LNCAP (cell line): Measurements from ENCODE around the gene SLC6A12.

Source experiments
- CTCF ChIP-seq: fragments of 450-650 bp; IDR thresholded peaks from 2 replicates; pipeline ENCODE4 v1.5.1; 2017; ENCODE audit warnings: mild to moderate bottlenecking

Gene SLC6A12

GRCh38 chr12:191541-191940 is 22.4 kb downstream of the SLC6A12 start:
- no peak for TF ChIP-seq CTCF

DNA sequence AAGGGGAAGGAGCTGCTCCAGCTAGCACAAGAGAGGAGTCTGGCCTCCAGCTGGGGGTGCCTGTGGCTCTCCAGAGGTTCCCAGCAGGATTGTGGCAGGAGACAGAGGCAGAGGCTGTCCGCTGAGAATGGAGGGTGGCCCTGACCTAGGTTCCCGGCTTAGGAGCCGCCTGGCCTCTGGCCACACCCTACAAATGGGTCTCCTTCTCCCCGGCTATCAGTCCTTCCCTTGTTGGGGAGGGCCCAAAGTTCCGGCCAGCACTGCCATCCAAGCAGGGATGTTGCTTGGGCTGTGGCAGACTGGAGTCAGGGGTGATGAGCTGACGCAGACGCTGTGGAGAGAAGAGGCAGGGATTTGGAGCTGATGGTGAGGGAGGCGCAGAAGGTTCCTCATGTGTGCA is 23.1 kb downstream of the SLC6A12 start:
- no peak for TF ChIP-seq CTCF

- TF ChIP-seq CTCF = no peak
Measured at GRCh38 chr12:189622-189962, 24.4 kb downstream of the SLC6A12 start.

GRCh38 chr12:188910-189621 is 24.9 kb downstream of the SLC6A12 start:
- peak; percentile 76 for TF ChIP-seq CTCF

DNA sequence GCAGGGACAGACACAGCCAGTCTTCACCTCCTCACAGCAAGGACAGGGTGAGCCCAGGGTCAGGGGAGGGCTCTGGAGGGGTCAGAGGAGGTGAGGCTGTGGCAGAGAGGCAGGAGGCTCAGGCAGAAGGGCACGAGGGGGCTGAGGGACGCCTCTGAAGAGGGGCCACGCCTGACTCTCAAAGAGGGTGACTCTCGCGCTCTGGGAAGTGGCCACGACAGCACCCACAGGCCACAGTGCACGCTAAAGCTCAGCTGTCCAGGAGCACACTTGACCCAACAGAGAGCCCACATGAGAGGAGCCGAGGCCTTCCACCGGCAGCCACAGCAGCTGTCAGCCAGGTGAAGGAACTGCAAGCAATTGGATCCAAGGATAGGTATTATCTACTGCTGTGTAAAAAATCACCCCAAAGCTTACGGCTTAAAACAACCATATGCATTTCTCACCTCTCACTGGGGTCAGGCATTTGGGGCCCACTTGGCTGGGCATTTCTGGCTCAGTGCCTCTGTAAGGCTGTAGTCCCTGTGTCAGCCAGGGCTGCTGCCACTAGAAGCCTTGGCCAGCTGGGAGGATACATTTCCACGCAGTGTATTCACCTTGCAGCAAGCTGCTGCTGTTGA is 27.8 kb downstream of the SLC6A12 start:
- TF ChIP-seq CTCF = no peak

GRCh38 chr12:185576-185955 is 28.4 kb downstream of the SLC6A12 start:
- TF ChIP-seq CTCF = no peak

- TF ChIP-seq CTCF = no peak
Measured at GRCh38 chr12:184811-185575, 29.0 kb downstream of the SLC6A12 start.
